Ovary (tissue), 3 donors: ENCODE measurements around the gene MSMB.

Experiments
- EP300 ChIP-seq: sonication (generic); formaldehyde crosslinking; IDR thresholded peaks from one replicate; pipeline ENCODE4 v1.6.1; 2017; ENCODE audit warnings: antibody characterized with exemption
- POLR2A ChIP-seq: fragments of 450-650 bp; IDR thresholded peaks from one replicate; pipeline ENCODE4 v1.6.1; 2017; ENCODE audit warnings: antibody characterized with exemption, mild to moderate bottlenecking, moderate library complexity
- TF ChIP-seq, protein P1 (sequence below), 3 donors: fragments of 450-650 bp in 2 of 3; fragments of 200-600 bp in 1 of 3; IDR thresholded peaks; one replicate each; pipeline versions ENCODE4 v1.5.1 to v1.8.0; 2016 to 2022; ENCODE audit warnings: antibody characterized with exemption in 3 of 3, mild to moderate bottlenecking in 1 of 3
- donor health status: DM: no; HTN: no; CAD: no.

DNA sequence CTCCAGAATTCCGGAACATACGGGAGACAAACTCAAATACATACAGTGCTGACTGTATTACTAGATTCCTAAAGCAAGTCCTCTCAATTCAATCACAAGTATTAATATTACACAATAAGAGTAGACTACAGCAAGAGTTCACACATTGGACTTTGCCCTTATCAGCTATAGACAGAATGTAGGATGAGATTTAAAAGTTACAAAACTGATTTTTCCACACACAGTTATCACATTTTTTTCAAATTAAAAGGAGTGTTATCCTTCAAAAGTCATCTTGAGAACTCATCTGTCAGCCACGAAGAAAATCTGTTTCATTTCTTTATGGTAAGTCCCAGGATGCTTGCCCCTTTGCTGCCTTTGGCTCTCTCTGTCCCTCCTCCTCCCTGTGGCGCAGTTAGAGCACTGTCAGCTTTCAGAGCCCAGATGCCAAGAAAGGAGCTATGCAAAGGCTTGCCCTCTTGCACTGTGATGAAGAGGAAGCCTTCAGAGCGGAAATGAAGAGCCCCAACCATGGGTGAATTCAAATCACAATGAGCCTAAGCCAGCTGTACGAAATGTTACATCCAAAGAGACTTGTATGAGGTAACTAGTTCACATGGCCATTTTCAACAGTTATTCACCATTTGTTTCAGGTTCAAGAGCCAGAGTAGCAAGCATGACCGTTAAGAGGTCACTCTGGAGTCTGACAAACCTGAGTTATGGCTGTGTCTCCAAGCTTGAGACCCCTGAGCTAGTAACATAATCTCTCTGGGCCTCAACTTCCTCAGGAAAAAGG, 26.3 kb downstream of the MSMB start:
- TF ChIP-seq, protein P1, sequence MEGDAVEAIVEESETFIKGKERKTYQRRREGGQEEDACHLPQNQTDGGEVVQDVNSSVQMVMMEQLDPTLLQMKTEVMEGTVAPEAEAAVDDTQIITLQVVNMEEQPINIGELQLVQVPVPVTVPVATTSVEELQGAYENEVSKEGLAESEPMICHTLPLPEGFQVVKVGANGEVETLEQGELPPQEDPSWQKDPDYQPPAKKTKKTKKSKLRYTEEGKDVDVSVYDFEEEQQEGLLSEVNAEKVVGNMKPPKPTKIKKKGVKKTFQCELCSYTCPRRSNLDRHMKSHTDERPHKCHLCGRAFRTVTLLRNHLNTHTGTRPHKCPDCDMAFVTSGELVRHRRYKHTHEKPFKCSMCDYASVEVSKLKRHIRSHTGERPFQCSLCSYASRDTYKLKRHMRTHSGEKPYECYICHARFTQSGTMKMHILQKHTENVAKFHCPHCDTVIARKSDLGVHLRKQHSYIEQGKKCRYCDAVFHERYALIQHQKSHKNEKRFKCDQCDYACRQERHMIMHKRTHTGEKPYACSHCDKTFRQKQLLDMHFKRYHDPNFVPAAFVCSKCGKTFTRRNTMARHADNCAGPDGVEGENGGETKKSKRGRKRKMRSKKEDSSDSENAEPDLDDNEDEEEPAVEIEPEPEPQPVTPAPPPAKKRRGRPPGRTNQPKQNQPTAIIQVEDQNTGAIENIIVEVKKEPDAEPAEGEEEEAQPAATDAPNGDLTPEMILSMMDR (IDR thresholded peaks at IDR 0.05): no peak
- TF ChIP-seq POLR2A: no peak
- no peak for TF ChIP-seq EP300
